Pulmonary artery endothelial cell (primary cell): ENCODE data around the gene ATRNL1. TPM values are rescaled to one million over a fixed set of nuclear protein-coding genes. Genes with fewer than 3 reads are reported as not detected.

Source experiments
- DNase-seq: peaks from one replicate; pipeline ENCODE4 v3.0.0-alpha.2; 2011; ENCODE audit warnings: low read depth, low spot score
- total RNA-seq: library from RNA; depleted of rRNA; stranded (reverse); fragments of >200 nt; gene quantifications from 2 replicates; pipeline ENCODE4 v1.2.3, GENCODE V29; 2014

ATRNL1 gene
- total RNA-seq, 1 donor from 2014 or later: 0.07 TPM

DNA sequence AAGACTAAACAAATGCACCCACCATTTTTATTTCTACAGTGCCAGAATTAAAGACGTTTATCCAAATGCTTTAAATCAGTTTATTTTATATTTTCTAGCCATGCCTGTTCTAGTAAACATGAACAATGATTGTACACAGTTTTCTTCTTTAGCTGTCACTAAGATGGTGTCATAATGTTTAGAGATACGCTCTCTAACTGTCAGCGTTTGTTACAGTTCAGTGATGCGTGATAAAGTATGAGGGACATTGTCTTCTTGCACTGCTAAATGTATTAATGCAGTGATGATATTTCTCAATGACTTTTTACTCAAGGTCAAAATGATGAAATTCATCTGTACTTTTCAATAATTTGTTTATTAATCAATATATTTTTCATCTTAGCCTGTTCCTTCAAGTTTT lies 513.6 kb downstream of the ATRNL1 start:
- DNase-seq: no peak

- DNase-seq: no peak
Measured at GRCh38 chr10:115624448-115624847, 531.3 kb downstream of the ATRNL1 start.

DNA sequence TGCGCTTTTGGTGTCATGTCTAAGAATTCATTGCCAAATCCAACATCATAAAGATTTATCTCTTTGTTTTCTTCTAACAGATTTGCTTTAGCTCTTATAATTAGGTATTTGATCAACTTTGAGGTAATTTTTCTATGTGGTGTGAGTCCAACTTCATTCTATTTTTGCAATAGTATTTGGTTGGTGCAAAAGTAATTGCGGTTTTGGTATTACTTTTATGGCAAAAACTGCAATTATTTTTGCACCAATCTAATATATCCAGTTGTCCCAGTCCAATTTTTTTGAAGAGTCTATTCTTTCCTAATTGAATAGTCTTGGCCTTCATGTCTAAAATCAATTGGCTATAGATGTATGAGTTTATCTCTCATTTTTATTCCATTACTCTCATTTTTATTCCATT lies 535.5 kb downstream of the ATRNL1 start:
- no peak for DNase-seq

- no peak for DNase-seq
Measured at GRCh38 chr10:115638246-115638645, 545.1 kb downstream of the ATRNL1 start.

DNA sequence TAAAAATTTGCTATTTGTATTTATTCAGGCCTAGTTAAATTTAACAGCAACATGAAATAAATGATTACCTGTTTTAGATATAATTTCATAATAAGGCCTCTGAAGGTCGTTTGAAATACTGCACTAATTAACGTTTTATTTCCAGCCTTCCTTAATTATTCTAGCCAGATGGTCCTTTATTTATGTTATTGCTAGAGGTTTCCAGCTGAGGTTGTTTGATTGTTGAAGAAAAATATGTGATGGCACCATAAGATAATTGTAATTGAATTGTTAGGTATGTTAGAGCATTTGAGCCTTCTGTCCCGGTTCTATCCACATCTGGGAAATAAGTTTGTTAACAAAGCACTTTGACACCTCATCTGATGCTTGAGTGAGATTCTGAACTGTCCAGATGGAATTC lies 556.1 kb downstream of the ATRNL1 start:
- no peak for DNase-seq

- no peak for DNase-seq
Measured at GRCh38 chr10:115653473-115653872, 560.3 kb downstream of the ATRNL1 start.

GRCh38 chr10:115654961-115655360 lies 561.8 kb downstream of the ATRNL1 start:
- DNase-seq: no peak

DNA sequence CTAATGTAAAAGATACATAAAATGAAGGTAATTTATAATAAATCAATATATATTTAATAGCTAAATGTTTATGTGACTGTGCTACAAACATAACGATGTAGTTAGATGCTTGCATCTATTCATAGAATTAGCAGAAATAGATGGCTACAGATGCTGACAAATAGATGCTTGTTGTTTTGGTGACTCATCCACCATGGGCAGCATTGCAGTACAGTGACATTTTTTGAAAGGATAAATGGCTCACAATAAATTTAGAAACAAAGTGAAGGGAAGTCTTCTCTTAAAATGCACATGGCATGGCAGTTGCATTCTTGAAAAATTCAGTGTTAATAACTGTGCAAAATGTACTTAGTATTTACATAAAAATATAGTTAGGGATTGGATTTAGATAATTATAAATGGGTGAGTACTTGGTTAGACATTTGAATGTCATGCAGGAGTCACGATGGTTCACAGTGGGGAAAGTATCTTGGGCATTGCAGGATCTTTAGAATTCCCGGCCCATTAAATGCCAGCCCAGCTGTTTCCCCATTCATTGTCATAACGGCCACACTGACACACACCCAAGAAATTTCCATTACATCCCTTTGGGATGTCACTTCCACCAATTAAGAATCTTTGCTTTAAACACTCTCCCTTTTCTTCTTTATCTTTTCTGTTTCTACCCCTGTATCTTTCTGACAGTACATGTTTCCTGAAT lies 564.1 kb downstream of the ATRNL1 start:
- no peak for DNase-seq

DNA sequence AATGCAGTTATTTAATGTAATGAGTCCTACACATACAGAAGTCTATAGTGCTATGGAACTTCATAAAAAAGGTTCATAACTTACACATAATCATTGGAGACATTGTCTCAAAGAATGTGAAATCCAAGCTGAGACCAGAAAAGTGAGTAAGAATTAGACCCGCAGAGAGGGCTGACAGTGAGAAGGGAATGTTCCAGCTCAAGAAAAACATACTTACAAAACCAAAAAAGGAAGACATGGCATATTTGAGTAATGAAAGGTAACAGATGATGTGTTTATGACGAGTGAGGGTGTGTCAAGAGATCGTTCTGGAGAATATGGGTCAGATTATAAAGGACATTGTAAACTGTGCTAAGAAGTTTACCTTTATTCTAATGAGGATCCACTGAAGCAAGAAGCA lies 566.5 kb downstream of the ATRNL1 start:
- DNase-seq: no peak

GRCh38 chr10:115660391-115660790 lies 567.2 kb downstream of the ATRNL1 start:
- no peak for DNase-seq

DNA sequence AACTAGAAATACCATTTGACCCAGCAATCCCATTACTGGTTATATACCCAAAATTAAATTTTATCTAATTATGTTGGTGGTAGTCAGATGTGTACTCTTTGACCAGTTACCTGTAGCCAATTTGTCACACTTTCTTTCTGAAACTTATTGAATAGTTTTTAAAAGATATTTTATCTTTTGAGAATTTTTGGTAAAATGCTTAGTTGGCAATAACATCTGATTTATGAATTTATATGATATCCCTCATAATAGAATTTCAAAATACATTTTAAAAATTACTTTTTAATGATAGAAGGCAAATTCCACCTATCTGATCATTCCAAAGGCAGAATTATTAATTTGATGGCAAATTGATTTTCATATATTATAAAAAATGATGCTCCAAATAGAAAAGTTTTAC lies 569.3 kb downstream of the ATRNL1 start:
- DNase-seq: no peak

DNA sequence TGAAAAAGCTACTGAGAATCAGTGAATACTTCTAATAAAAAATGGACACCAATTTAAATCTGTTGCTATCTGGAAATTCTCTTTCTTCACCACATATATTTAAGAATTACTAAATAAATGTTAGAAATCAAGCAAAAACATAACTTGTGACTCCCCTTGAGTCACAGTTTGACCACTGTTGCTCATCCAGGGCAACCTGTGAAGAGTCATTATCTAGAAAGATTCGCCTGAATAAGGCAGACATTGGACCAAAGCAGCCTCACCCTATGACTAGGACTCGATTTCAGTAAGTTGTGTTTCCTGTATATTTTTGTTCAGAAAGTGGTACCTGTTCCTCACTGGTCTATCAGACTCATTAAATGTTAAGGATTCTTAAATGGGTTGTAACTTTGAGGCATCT lies 572.4 kb downstream of the ATRNL1 start:
- DNase-seq: no peak

- DNase-seq: no peak
Measured at GRCh38 chr10:115674496-115674895, 581.3 kb downstream of the ATRNL1 start.

DNA sequence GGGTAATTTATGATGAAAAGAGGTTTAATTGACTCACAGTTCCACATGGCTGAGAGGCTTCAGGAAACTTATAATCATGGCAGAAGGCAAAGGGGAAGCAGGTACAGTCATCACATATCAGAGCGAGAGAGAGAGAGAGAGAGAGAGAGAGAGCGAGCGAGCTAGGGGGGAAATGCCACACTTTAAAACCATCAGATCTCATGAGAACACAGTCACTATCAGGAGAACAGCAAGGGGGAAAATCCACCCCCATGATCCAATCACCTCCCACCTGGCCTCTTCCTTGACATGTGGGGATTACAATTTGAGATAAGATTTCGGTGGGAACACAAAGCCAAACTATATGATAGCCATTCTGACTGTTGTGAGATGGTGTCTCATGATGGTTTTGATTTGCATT lies 603.6 kb downstream of the ATRNL1 start:
- no peak for DNase-seq

- DNase-seq: no peak
Measured at GRCh38 chr10:115706026-115706425, 612.9 kb downstream of the ATRNL1 start.

- DNase-seq: no peak
Measured at GRCh38 chr10:115706488-115707076, 613.4 kb downstream of the ATRNL1 start.

- DNase-seq: no peak
Measured at GRCh38 chr10:115710136-115710535, 617.0 kb downstream of the ATRNL1 start.

- no peak for DNase-seq
Measured at GRCh38 chr10:115711306-115711705, 618.1 kb downstream of the ATRNL1 start.

DNA sequence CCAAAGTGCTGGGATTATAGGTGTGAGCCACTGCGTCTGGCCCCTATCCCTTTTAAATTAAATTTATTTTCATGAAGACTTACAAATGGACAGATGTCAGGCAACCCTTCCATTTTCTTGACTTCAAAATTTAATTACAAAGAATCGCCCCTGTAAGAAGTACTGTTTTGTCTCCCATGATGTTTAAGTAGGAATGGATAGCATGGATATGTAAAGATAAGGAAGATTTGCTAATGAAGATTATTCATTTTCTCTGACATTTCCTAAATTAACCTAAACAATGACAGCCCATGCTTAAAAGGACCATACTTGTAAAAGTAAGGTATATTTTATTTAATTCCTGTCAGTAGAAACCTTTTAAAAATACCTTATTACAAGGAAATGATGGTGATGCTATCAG lies 627.0 kb downstream of the ATRNL1 start:
- DNase-seq: no peak

- DNase-seq: no peak
Measured at GRCh38 chr10:115727129-115727528, 634.0 kb downstream of the ATRNL1 start.

DNA sequence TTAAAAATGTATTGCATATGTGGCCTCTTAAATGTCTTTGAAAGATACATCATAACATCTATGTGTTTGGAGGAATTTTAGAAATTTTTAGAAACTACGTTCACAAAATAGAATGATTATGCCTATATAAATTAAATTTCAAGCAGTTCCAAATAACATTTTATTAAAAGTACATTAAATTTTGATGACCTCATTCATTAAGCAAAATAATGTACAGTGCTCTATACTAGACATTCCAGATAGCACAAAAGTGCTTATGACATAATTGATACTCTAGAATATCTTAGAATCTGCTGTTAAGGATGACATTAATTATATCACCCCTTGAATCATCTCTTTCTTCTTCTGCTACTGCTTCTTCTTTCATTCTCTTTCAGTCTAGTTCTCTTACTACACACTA lies 650.9 kb downstream of the ATRNL1 start:
- DNase-seq: no peak

DNA sequence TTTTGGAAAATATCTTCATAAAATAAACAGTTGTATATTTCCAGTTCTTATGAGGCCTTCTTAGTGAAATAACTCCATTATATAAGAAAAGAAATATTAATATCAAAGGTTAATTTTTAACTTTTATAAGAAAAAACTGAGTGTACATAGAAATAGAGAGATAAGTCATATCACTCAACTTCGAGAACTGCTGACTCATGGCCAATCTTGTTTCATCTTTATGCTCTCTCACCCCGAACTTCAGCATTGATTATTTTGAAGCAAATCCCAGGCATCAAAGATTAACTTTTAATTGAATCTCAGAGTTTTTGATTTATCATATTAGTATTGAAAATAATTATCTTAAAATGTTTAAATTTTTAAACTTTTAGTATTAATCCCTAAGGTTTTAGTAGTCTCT lies 652.8 kb downstream of the ATRNL1 start:
- DNase-seq: no peak

GRCh38 chr10:115747811-115748210 lies 654.6 kb downstream of the ATRNL1 start:
- no peak for DNase-seq
